Measurements from ENCODE around the gene SAP130. TPM values are rescaled to one million over a fixed set of nuclear protein-coding genes. Genes with fewer than 3 reads are reported as not detected.

Gene SAP130
- total RNA-seq, 6 experiments from 2014 or later = 20.3 to 25.3 (median 22.4) TPM

DNA sequence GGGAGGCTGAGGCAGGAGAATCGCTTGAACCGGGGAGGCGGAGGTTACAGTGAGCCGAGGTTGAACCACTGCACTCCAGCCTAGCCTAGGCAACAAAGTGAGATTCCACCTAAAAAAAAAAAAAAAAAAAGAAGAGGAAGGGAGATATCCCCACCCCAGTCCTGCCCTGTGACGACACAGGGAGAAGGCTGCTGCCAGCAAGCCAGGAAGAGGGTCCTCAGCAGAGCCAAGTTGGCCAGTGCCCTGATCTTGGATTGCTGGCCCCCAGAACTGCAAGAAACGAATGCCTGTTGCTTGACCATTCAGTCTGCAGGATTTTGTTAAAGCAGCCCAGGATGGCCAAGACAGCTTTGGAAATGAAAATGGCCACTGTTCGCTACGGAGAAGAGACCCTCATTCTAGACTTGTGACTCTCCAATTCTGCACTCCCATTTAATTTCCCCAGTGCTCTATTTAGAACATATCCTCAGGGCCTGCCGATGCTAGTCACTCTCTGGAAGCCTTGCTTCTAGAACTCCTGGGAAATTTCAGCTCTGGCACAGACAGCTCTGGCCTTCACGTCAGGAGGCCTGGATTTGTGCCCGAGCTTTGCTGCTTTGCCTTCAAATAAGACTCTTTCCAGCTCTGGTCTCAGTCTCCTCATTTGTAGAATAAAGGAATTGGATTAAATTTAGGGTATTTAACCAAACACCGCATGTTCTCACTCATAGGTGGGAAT lies 126.4 kb downstream of the SAP130 start:
- Mint-ChIP-seq H3K4me3 (no peak overlapping the region), H3K36me3 (ENCODE audit: low read depth) (no peaks in the 10 kb centered on the region), H3K27ac (no peak overlapping the region), H3K4me1 (ENCODE audit: low read depth) (no peaks in the 10 kb centered on the region; the same call in 1 of the 2 replicates), H3K27me3 (ENCODE audit: insufficient read depth) (peaks cover 14% of the 10 kb centered on the region), H3K9me3 (no peaks in the 10 kb centered on the region)
- TF ChIP-seq, protein P1, sequence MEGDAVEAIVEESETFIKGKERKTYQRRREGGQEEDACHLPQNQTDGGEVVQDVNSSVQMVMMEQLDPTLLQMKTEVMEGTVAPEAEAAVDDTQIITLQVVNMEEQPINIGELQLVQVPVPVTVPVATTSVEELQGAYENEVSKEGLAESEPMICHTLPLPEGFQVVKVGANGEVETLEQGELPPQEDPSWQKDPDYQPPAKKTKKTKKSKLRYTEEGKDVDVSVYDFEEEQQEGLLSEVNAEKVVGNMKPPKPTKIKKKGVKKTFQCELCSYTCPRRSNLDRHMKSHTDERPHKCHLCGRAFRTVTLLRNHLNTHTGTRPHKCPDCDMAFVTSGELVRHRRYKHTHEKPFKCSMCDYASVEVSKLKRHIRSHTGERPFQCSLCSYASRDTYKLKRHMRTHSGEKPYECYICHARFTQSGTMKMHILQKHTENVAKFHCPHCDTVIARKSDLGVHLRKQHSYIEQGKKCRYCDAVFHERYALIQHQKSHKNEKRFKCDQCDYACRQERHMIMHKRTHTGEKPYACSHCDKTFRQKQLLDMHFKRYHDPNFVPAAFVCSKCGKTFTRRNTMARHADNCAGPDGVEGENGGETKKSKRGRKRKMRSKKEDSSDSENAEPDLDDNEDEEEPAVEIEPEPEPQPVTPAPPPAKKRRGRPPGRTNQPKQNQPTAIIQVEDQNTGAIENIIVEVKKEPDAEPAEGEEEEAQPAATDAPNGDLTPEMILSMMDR (IDR thresholded peaks at IDR 0.05) = no peak
- peak; percentile 10 for DNase-seq

DNA sequence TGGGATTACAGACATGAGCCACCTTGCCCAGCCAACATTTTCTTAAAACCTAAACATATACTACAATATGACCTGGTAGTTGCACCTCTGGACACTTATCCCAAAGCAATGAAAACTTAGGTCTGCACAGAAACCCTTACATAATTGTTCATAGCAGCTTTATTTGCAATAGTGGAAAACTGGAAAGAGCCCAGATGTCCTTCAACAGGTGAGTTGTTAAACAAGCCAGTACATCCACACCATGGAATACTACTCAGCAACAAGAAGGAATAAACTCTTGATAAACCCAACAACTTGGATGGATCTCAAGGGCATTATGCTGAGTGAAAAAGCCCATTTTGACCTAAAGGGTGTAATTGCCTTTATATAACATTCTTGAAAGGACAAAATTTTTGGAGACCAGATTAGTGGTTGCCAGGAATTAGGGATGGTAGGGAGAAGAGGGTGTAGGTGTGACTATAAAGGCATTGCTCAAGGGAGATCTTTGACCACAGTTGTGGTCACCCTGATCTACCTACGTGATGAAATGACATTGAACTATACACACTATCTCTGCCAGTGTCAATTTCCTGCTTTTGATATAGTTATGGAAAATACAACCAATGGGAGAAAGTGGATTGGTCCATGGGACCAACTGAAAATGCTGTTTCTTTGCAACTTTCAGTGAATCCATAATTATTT lies 130.2 kb downstream of the SAP130 start:
- no peak for DNase-seq
- TF ChIP-seq, protein P1 (IDR thresholded peaks at IDR 0.05) = no peak
- no peaks in the 10 kb centered on the region for H3K4me1 Mint-ChIP-seq (ENCODE audit: low read depth)
- H3K27me3 Mint-ChIP-seq (ENCODE audit: insufficient read depth) = peaks cover 4% of the 10 kb centered on the region
- no peaks in the 10 kb centered on the region for H3K9me3 Mint-ChIP-seq
- no peak overlapping the region for H3K27ac Mint-ChIP-seq
- no peak overlapping the region for H3K4me3 Mint-ChIP-seq
- no peaks in the 10 kb centered on the region for H3K36me3 Mint-ChIP-seq (ENCODE audit: low read depth)

DNA sequence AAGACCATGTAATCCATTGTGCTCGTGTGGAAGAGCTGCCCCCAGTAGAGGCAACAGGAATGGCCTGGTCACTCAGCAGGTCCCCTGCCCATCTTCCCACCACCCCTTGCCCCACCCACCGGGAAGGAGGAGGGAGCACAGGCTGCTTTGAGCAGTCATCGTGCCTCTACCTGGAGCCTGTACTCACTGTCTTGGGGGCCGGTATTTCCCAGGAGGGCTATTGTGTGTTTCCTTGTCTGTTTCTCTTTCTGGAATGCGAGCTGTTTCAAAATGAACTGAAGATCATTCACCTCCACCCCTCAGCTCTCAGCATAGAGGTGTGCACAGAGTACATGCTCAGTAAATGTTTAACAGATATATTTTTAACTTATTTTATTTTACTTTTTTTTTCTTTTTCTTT lies 134.4 kb downstream of the SAP130 start:
- Mint-ChIP-seq H3K27ac (no peak overlapping the region), H3K27me3 (ENCODE audit: insufficient read depth) (peaks cover 2% of the 10 kb centered on the region; the same call in 1 of the 2 replicates), H3K4me1 (ENCODE audit: low read depth) (no peaks in the 10 kb centered on the region), H3K36me3 (ENCODE audit: low read depth) (no peaks in the 10 kb centered on the region), H3K4me3 (no peak overlapping the region), H3K9me3 (no peaks in the 10 kb centered on the region)
- TF ChIP-seq, protein P1 (IDR thresholded peaks at IDR 0.05) = no peak
- DNase-seq = no peak

DNA sequence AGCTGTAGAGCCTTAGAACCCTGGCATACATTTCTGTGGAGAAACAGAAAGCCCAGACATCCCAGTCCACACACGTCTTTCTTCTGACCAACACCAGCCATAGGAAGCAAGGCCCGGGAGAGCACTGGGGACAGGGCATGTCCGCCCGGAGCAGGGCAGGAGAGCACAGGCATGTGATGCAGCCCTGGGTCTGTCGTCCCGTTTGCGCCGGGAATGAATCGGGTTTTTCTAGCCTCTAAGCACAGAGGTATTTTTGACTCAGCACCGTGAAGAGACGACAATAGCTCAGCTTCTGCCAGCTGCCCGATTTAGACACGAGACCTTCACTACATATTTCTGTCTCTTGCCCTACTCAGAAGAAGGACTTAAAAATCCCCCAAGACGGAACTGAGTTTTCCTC lies 134.8 kb downstream of the SAP130 start:
- no peaks in the 10 kb centered on the region for H3K36me3 Mint-ChIP-seq (ENCODE audit: low read depth)

DNA sequence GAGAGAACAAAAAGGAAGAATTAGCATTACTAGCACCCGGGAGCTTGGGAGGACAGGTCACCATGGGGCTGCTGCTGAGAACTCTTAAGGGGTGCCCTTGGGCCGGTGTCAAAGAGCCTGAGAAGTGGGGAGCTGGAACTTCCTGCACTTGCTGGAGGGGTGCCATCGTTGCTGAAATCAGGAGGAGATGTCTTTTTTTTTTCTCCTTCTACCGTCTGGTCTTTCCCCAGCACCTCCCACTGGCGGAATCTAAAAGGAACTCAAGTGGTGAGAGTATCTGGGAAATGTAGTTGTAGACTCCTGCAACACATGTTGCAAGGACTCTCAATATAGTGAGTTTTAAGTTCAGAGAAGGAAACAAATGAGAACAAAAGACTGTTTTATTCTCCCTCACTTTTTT lies 136.0 kb downstream of the SAP130 start:
- TF ChIP-seq, protein P1 (IDR thresholded peaks at IDR 0.05) = no peak
- H3K36me3 Mint-ChIP-seq (ENCODE audit: low read depth) = no peaks in the 10 kb centered on the region
- no peaks in the 10 kb centered on the region for H3K9me3 Mint-ChIP-seq
- no peak overlapping the region for H3K4me3 Mint-ChIP-seq
- peaks cover 2% of the 10 kb centered on the region; the same call in 1 of the 2 replicates for H3K27me3 Mint-ChIP-seq (ENCODE audit: insufficient read depth)
- no peak for DNase-seq
- peaks cover 13% of the 10 kb centered on the region for H3K4me1 Mint-ChIP-seq (ENCODE audit: low read depth)
- H3K27ac Mint-ChIP-seq = no peak overlapping the region

More for the DNA sequence above, 134.8 kb downstream of the SAP130 start:
- DNase-seq = no peak
- Mint-ChIP-seq H3K4me1 (ENCODE audit: low read depth) (peaks cover 2% of the 10 kb centered on the region), H3K27ac (no peak overlapping the region), H3K9me3 (no peaks in the 10 kb centered on the region), H3K27me3 (ENCODE audit: insufficient read depth) (peaks cover 2% of the 10 kb centered on the region; the same call in 1 of the 2 replicates), H3K4me3 (no peak overlapping the region)
- TF ChIP-seq, protein P1 (IDR thresholded peaks at IDR 0.05) = no peak

Other genes starting within 250 kb of the SAP130 start
- gene WDR33, start 216.9 kb downstream of the SAP130 start, total RNA-seq (2021; fragmentation: NEBNext Ultra II Directional; extraction: Animal tissue kit (Norgen Biotek cat#: 25700)) = 10 to 100 TPM; 36.3 to 40.1 (median 39.4) TPM
- 10 to 100 TPM; 36.4 to 46.8 (median 41.5) TPM for gene POLR2D, start 169.9 kb downstream of the SAP130 start, total RNA-seq (2021; fragmentation: NEBNext Ultra II Directional; extraction: Animal tissue kit (Norgen Biotek cat#: 25700))
- gene AMMECR1L, start 142.1 kb downstream of the SAP130 start, total RNA-seq (2021; fragmentation: NEBNext Ultra II Directional; extraction: Animal tissue kit (Norgen Biotek cat#: 25700)) = 10 to 100 TPM; 13.9 to 18.2 (median 14.8) TPM
- gene UGGT1, start 63.1 kb upstream of the SAP130 start, total RNA-seq (2021; fragmentation: NEBNext Ultra II Directional; extraction: Animal tissue kit (Norgen Biotek cat#: 25700)) = 10 to 100 TPM; 60.8 to 74.5 (median 71.8) TPM

Measured in HFFc6 (cell line).